Colonic mucosa (tissue), 4 donors: ENCODE data around the gene CENPH. TPM values are rescaled to one million over a fixed set of nuclear protein-coding genes. Genes with fewer than 3 reads are reported as not detected.
"Not testable (repeated sequence)": the region's sequence is repeated elsewhere in the genome, so short reads cannot be mapped to it uniquely, and the experiment has no call there.

Experiments used
- DNase-seq: peaks from one replicate; pipeline ENCODE4 v3.0.0-alpha.2; 2020
- H3K27ac ChIP-seq: fragments of 200-600 bp; one replicate; pipeline ENCODE4 v1.8.0; 2021
- H3K27me3 ChIP-seq: fragments of 200-600 bp; one replicate; pipeline ENCODE4 v1.8.0; 2021
- H3K36me3 ChIP-seq: fragments of 200-600 bp; one replicate; pipeline ENCODE4 v1.8.0; 2021
- H3K4me1 ChIP-seq: fragments of 200-600 bp; one replicate; pipeline ENCODE4 v1.8.0; 2021; ENCODE audit warnings: mild to moderate bottlenecking
- H3K4me3 ChIP-seq: fragments of 200-600 bp; one replicate; pipeline ENCODE4 v1.8.0; 2021
- H3K9ac ChIP-seq, 2 donors: one replicate each; pipeline ENCODE4 v1.7.0; 2013; ENCODE audit warnings: control low read depth in 2 of 2, low read depth in 2 of 2, low read length in 2 of 2
- H3K9me3 ChIP-seq: fragments of 200-600 bp; one replicate; pipeline ENCODE4 v1.8.0; 2021
- intact Hi-C: fragments of 100-400 bp; cut with DNase I; formaldehyde crosslinking; loops from one replicate; pipeline ENCODE4 v1.14.1; 2022
- total RNA-seq, 2 donors: library from RNA; stranded (reverse); fragmentation: NEBNext Ultra II Directional in 1 of 2; extraction: Animal tissue kit (Norgen Biotek cat#: 25700) in 1 of 2; gene quantifications; one replicate each; pipeline ENCODE4 v1.2.1, GENCODE V29; 2021
- TF ChIP-seq, protein P1 (sequence below): fragments of 200-600 bp; IDR thresholded peaks from one replicate; pipeline ENCODE4 v1.8.0; 2022; ENCODE audit warnings: antibody characterized with exemption, mild to moderate bottlenecking
- donor health status: healthy.
- donor health status: DM: no; HTN: no; CAD: no.
- donor health status: DM: no; HTN: no; CAD: no.

The CENPH gene
- total RNA-seq, 2 donors from 2014 or later = 5.9 to 13.9 TPM

DNA sequence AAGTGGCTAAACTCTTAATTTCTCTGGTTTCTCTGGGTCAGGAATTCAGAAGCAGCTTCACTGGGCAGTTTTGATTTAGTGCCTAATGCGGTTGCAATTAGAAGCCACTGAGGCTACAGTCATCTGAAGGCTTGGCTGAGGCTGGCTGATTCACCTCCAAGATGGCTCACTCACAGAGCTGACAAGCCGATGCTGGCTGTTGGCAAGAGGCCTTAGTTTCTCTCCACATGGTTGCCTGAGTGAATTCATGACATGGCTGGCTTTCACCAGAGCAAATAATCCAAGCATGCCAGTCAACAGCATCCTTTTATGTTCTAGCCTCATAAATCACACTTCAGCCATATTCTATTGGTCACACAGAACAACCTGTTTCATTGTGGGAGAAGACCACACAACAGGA, 42.5 kb downstream of the CENPH start:
- intact Hi-C loops = no loop called here
- no peak overlapping the region for H3K4me3 ChIP-seq
- no peak for DNase-seq
- TF ChIP-seq, protein P1, sequence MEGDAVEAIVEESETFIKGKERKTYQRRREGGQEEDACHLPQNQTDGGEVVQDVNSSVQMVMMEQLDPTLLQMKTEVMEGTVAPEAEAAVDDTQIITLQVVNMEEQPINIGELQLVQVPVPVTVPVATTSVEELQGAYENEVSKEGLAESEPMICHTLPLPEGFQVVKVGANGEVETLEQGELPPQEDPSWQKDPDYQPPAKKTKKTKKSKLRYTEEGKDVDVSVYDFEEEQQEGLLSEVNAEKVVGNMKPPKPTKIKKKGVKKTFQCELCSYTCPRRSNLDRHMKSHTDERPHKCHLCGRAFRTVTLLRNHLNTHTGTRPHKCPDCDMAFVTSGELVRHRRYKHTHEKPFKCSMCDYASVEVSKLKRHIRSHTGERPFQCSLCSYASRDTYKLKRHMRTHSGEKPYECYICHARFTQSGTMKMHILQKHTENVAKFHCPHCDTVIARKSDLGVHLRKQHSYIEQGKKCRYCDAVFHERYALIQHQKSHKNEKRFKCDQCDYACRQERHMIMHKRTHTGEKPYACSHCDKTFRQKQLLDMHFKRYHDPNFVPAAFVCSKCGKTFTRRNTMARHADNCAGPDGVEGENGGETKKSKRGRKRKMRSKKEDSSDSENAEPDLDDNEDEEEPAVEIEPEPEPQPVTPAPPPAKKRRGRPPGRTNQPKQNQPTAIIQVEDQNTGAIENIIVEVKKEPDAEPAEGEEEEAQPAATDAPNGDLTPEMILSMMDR = no peak
- no peaks in the 10 kb centered on the region for H3K9me3 ChIP-seq
- no peaks in the 10 kb centered on the region for H3K27me3 ChIP-seq
- H3K4me1 ChIP-seq = peaks cover 5% of the 10 kb centered on the region
- no peak overlapping the region for H3K9ac ChIP-seq
- H3K36me3 ChIP-seq = no peaks in the 10 kb centered on the region
- H3K27ac ChIP-seq = no peak overlapping the region

DNA sequence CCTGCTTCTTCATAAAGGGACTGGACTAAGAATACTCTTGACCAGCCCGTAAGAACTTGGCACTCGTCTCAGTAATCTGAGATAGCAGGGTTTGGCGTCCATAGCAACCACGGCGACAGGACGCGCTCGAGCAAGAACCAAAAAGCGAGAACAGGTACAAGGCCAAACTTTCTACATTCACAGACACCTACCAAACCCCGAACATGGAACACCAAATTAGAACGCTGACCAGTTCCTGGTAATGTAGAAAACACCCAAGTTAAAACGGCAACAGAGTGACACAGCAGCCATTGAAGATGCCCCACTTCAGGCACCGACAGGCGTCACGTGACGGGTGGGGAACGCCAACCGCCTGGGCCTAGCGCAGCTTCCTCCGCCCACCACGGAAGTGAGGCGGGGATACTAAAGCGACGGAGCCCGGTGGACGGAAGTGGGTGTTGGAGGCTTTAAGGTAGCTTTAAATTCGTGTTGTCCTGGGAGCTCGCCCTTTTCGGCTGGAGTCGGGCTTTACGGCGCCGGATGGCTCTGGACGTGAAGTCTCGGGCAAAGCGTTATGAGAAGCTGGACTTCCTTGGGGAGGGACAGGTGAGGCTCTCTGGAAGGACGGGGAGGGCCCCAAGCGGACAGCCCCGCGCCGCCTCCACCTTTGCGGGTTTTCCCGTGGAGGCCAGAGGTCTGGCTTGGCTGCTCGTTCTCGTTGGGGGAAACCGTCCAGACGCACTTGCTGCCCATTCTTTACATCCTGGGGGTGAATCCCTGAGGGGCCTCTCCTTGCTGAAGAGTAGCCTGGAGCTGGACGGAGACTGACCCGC, 45.3 kb downstream of the CENPH start, which contains the start of gene CDK7:
Gene CDK7, plus strand, starts transcription at position 430 of the 812 bp plus-strand sequence. Its CDS starts 90 bp downstream, at position 520.
- TF ChIP-seq, protein P1 = no peak
- H3K36me3 ChIP-seq = no peaks in the 10 kb centered on the region
- no peaks in the 10 kb centered on the region for H3K9me3 ChIP-seq
- H3K9ac ChIP-seq = peak within 1 kb of the TSS; percentile 79 to 88
- H3K4me3 ChIP-seq = peak within 1 kb of the TSS; percentile 82
- peaks cover 5% of the 10 kb centered on the region for H3K4me1 ChIP-seq
- peak within 1 kb of the TSS; percentile 92 for H3K27ac ChIP-seq
- intact Hi-C loops = no loop called here
- H3K27me3 ChIP-seq = no peaks in the 10 kb centered on the region
- peak; percentile 96 for DNase-seq

DNA sequence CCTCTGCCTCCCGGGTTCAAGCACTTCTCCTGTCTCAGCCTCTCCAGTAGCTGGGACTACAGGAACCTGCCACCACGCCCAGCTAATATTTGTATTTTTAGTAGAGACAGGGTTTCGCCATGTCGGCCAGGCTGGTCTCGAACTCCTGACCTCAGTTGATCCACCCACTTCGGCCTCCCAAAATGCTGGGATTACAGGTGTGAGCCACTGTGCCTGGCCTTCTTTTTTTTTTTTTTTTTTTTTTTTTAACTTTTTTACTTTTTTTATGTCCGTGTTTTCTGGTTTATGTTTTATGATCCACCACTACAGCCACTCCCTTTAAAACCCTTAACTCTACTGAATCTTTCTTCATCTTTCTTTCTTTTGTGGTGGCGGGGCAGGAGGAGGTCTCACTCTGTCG, 47.4 kb downstream of the CENPH start:
- intact Hi-C loops, H3K27me3 ChIP-seq, DNase-seq, H3K9me3 ChIP-seq, H3K4me3 ChIP-seq, H3K36me3 ChIP-seq, H3K4me1 ChIP-seq, H3K9ac ChIP-seq, H3K27ac ChIP-seq: not testable (repeated sequence)

DNA sequence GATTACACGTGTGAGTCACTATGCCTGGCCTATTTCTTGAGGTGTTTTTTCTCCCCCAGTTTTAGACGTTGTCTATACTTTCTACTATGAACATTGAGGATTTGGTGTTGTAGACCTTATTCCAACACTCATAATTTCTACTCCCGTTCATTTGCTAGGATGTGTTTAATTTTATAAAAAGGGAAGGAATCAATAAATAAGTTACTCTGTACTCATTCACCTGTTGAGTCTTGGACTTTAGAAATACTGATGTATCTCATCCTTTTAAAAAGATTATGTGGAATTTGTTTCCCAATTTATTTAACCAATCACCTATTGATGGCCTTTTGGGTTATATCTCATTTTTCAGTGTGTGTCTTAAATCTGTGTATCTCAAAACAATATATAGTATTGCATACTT, 48.5 kb downstream of the CENPH start:
- intact Hi-C loops = no loop called here
- TF ChIP-seq, protein P1 = no peak
- Histone ChIP-seq H3K27ac (no peak overlapping the region), H3K4me1 (peaks cover 5% of the 10 kb centered on the region), H3K9ac (no peak overlapping the region), H3K4me3 (no peak overlapping the region), H3K27me3 (no peaks in the 10 kb centered on the region), H3K9me3 (no peaks in the 10 kb centered on the region), H3K36me3 (no peaks in the 10 kb centered on the region)
- no peak for DNase-seq

DNA sequence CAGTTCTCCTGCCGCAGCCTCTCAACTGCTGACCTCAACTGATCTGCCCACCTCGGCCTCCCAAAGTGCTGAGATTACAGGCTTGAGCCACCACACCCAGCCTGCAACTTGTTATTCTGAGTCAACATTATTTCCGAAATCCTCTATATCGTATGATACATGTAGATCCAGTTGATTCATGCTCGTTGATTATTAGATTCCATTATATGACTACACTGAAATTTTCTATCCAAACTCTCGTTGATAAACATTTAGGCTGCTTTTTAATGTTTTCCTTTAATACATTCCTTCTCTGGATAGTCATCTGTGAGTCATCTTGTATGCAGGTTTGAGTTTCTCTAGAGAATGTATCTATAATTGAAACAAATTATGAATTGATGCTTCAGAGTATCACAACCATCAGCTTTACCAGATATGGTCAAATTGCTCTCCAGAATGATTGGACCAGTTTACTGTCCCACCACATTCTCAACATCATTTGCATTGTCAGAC, 49.4 kb downstream of the CENPH start:
- Histone ChIP-seq H3K27ac (no peak overlapping the region), H3K9me3 (no peaks in the 10 kb centered on the region), H3K4me1 (peaks cover 5% of the 10 kb centered on the region), H3K9ac (no peak overlapping the region), H3K4me3 (no peak overlapping the region), H3K36me3 (no peaks in the 10 kb centered on the region), H3K27me3 (no peaks in the 10 kb centered on the region)
- intact Hi-C loops = no loop called here
- DNase-seq = no peak
- TF ChIP-seq, protein P1 = no peak
